GM12878 (cell line): ENCODE measurements around the gene SCN7A. TPM values are rescaled to one million over a fixed set of nuclear protein-coding genes. Genes with fewer than 3 reads are reported as not detected.

ENCODE experiments used
- ATAC-seq: fragments of 200-7000 bp; cut with Tn5 transposase; 3 replicates; pipeline ENCODE4 v1.9.1; 2020; ENCODE audit warnings: mild to moderate bottlenecking, moderate library complexity
- BruUV-seq: library from RNA; stranded (reverse); fragments of 400-500 nt; replicated peaks from 2 replicates; lab custom pipeline; 2021; lab: Mats Ljungman, UMichigan
- CTCF ChIA-PET: fragments of 300-600 bp; sonication (Branson Sonifier 250); formaldehyde crosslinking; extraction: SDS; loops from one replicate; lab custom pipeline; 2021; ENCODE audit warnings: inconsistent platforms; lab: Yijun Ruan, JAX
- POLR2A ChIA-PET: fragments of 350-600 bp; formaldehyde crosslinking; extraction: SDS; loops from one replicate; lab custom pipeline; 2021; ENCODE audit warnings: inconsistent platforms; lab: Charles Lee
- RAD21 ChIA-PET: fragments of 300-600 bp; sonication (Branson Sonifier 250); formaldehyde crosslinking; loops from one replicate; lab custom pipeline; 2023; ENCODE audit warnings: antibody characterized with exemption; ENCODE audit not compliant: unreplicated experiment; lab: Charles Lee
- SMC1A ChIA-PET: fragments of 300-600 bp; sonication (Branson Sonifier 250); formaldehyde crosslinking; loops from one replicate; lab custom pipeline; 2023; ENCODE audit not compliant: unreplicated experiment, uncharacterized antibody; lab: Charles Lee
- DNase-seq: peaks from one replicate; pipeline ENCODE4 v3.0.0-alpha.2; 2011; ENCODE audit warnings: low read depth, low spot score
- FAIRE-seq: peaks from 3 replicates; lab custom pipeline; 2011; peaks lifted over from hg19 to GRCh38; lab: Jason Lieb, UNC
- H2AFZ ChIP-seq: 2 replicates; pipeline ENCODE4 v1.6.0; 2011; ENCODE audit warnings: low read depth, low read length, control low read depth; ENCODE audit not compliant: control insufficient read depth
- H3K27ac ChIP-seq: 2 replicates; pipeline ENCODE4 v1.5.1; 2011; ENCODE audit warnings: control low read depth; ENCODE audit not compliant: control insufficient read depth, insufficient read depth
- H3K27me3 ChIP-seq, 2 experiments: replicated peaks in 1 of 2; 2 replicates each; pipeline versions ENCODE4 v1.6.0 to v1.6.1; 2011; ENCODE audit warnings: low read length in 1 of 2; ENCODE audit not compliant: control insufficient read depth in 2 of 2, insufficient read depth in 2 of 2
- H3K36me3 ChIP-seq, 2 experiments: 2 replicates each; pipeline ENCODE4 v1.5.1; 2011; ENCODE audit warnings: low read length in 1 of 2; ENCODE audit not compliant: control insufficient read depth in 2 of 2, insufficient read depth in 2 of 2
- H3K4me1 ChIP-seq: 2 replicates; pipeline ENCODE4 v1.6.1; 2011; ENCODE audit warnings: mild to moderate bottlenecking, low read length, moderate library complexity, mixed read lengths; ENCODE audit not compliant: control insufficient read depth, insufficient read depth
- H3K4me2 ChIP-seq: 2 replicates; pipeline ENCODE4 v1.6.0; 2011; ENCODE audit warnings: control low read depth; ENCODE audit not compliant: control insufficient read depth, insufficient read depth
- H3K4me3 ChIP-seq: fragments of 200-600 bp; sonication (generic); 2 replicates; pipeline ENCODE4 v1.5.1; 2016
- H3K79me2 ChIP-seq: 2 replicates; pipeline ENCODE4 v1.6.0; 2011; ENCODE audit warnings: low read length; ENCODE audit not compliant: control insufficient read depth, insufficient read depth
- H3K9ac ChIP-seq: 2 replicates; pipeline ENCODE4 v1.8.0; 2011; ENCODE audit warnings: low read length, control low read depth, mixed read lengths; ENCODE audit not compliant: control insufficient read depth, insufficient read depth
- H3K9me3 ChIP-seq: replicated peaks from 3 replicates; pipeline ENCODE4 v1.5.1; 2011; ENCODE audit warnings: mild to moderate bottlenecking, low read length; ENCODE audit not compliant: control insufficient read depth, insufficient read depth
- H4K20me1 ChIP-seq: 2 replicates; pipeline ENCODE4 v1.6.0; 2011; ENCODE audit not compliant: control insufficient read depth, insufficient read depth
- CHD1 ChIP-seq: IDR thresholded peaks from 2 replicates; pipeline ENCODE4 v1.6.1; 2012; ENCODE audit warnings: low read depth, low read length, improper control_type of control experiment
- CHD2 ChIP-seq: IDR thresholded peaks from 2 replicates; pipeline ENCODE4 v1.6.1; 2011; ENCODE audit warnings: low read depth, low read length, improper control_type of control experiment, borderline replicate concordance
- DPF2 ChIP-seq: fragments of 450-650 bp; IDR thresholded peaks from 2 replicates; pipeline ENCODE4 v1.6.1; 2017; ENCODE audit warnings: mild to moderate bottlenecking
- FOXK2 ChIP-seq: fragments of 450-650 bp; IDR thresholded peaks from 2 replicates; pipeline ENCODE4 v1.6.1; 2017; ENCODE audit warnings: mild to moderate bottlenecking, moderate library complexity
- HDGF ChIP-seq: fragments of 450-650 bp; IDR thresholded peaks from 2 replicates; pipeline ENCODE4 v1.6.1; 2016; ENCODE audit warnings: antibody characterized with exemption
- NFIC ChIP-seq: IDR thresholded peaks from 2 replicates; pipeline ENCODE4 v1.6.1; 2012; ENCODE audit warnings: low read depth, mild to moderate bottlenecking, inconsistent platforms, low read length, moderate library complexity
- POLR2AphosphoS5 ChIP-seq: IDR thresholded peaks from 2 replicates; pipeline ENCODE4 v1.6.1; 2011; ENCODE audit warnings: mild to moderate bottlenecking, low read length, inconsistent platforms
- POU2F2 ChIP-seq: IDR thresholded peaks from 3 replicates; pipeline ENCODE4 v1.6.1; 2011; ENCODE audit warnings: low read depth, mild to moderate bottlenecking, low read length, borderline replicate concordance
- USF2 ChIP-seq: IDR thresholded peaks from 2 replicates; pipeline ENCODE4 v1.6.1; 2011; ENCODE audit warnings: low read depth, low read length, improper control_type of control experiment, borderline replicate concordance
- WGBS: methylation state at CpG from one replicate; pipeline ENCODE4 v1.1.6; 2016; ENCODE audit warnings: low lambda C conversion rate; ENCODE audit not compliant: insufficient replicate concordance, insufficient coverage; ENCODE audit errors: missing lambda C conversion rate; 5-methylcytosine and 5-hydroxymethylcytosine counted together
- in situ Hi-C: fragments of 300-500 bp; cut with MboI; formaldehyde crosslinking; loops from 9 replicates; pipeline ENCODE4 v1.14.3; 2018; ENCODE audit warnings: mixed read lengths
- intact Hi-C: fragments of 100-400 bp; cut with micrococcal nuclease; formaldehyde crosslinking; loops from one replicate; pipeline ENCODE4 v1.14.2; 2022; ENCODE audit not compliant: unreplicated experiment
- polyA plus RNA-seq, 11 experiments: library from polyadenylated mRNA; depleted of rRNA in 4 of 11; unstranded in 6 of 11; stranded (reverse) in 5 of 11; fragments of >200 nt; fragmentation: Nextera tagmentation in 4 of 11; fragmentation: Illumina TruSeq in 1 of 11; extraction: Ambion mirVana in 4 of 11; extraction: Trizol in 1 of 11; gene quantifications; 1 replicate in 1 of 11; 2 replicates in 10 of 11; pipeline versions ENCODE4 v1.2.1 to v1.2.3, GENCODE V29; 2011 to 2016; ENCODE audit warnings: inconsistent platforms in 2 of 11, missing spikeins in 2 of 11, low read depth in 1 of 11
- total RNA-seq, 4 experiments: library from RNA; depleted of rRNA in 3 of 4; stranded (reverse); fragments of >200 nt in 3 of 4; fragmentation: Illumina TruSeq in 1 of 4; extraction: Trizol in 1 of 4; gene quantifications; 2 replicates each; pipeline versions ENCODE4 v1.2.1 to v1.2.3, GENCODE V29; 2013 to 2021

The SCN7A gene
- total and polyA plus RNA-seq, 10 of the 15 experiments (the other 5 are each of a cell fraction or from before 2014, with no cell fraction given), result 0.05 TPM; not detected in 9

- SMC1A ChIA-PET, result no interaction called here
- no peak for ATAC-seq
- intact Hi-C loops, result loop anchor here (5.0 kb wide), 1 partner anchor 157 kb away; no protein-coding TSS in a partner anchor
- Histone ChIP-seq H3K4me3 (no peak overlapping the region), H3K4me1 (no peaks in the 10 kb centered on the region), H3K9ac (no peak overlapping the region), H3K27me3 (no peaks in the 10 kb centered on the region), H3K27ac (no peak overlapping the region), H3K4me2 (no peak overlapping the region), H4K20me1 (no peaks in the 10 kb centered on the region), H3K79me2 (no peaks in the 10 kb centered on the region), H3K9me3 (no peaks in the 10 kb centered on the region), H2AFZ (no peak overlapping the region), H3K36me3 (no peaks in the 10 kb centered on the region)
- POLR2A ChIA-PET, result no interaction called here
- CTCF ChIA-PET, result no interaction called here
- RAD21 ChIA-PET, result no interaction called here
- TF ChIP-seq POU2F2, result no peak
- TF ChIP-seq POLR2AphosphoS5, result no peak
- TF ChIP-seq DPF2, result no peak
- no peak for TF ChIP-seq HDGF
- no peak for TF ChIP-seq NFIC
- no peak for TF ChIP-seq USF2
- no peak for TF ChIP-seq FOXK2
- TF ChIP-seq CHD1, result no peak
- no peak for TF ChIP-seq CHD2
- WGBS, result 31% methylated on average over 10 of the region's 10 CpGs
- no peak for DNase-seq
- in situ Hi-C loops, result no loop called here
- no TSS peak for BruUV-seq
- FAIRE-seq, result no peak
Observed at GRCh38 chr2:166519391-166519962, 25.4 kb upstream of the SCN7A start.
